CD4-positive, CD25-positive, alpha-beta regulatory T cell (primary cell): ENCODE data around the gene TMEM9. TPM values are rescaled to one million over a fixed set of nuclear protein-coding genes. Genes with fewer than 3 reads are reported as not detected.

Source experiments
- ATAC-seq, 2 donors: fragments of 150-1000 bp; cut with Tn5 transposase; one replicate each; pipeline ENCODE4 v1.10.0; 2021; ENCODE audit warnings: low read depth in 2 of 2, moderate number of reproducible peaks in 2 of 2, moderate library complexity in 1 of 2
- DNase-seq, 3 donors: peaks; one replicate each; pipeline versions ENCODE4 v3.0.0 to v3.0.0-alpha.2; 2012 to 2022; ENCODE audit warnings: mixed read lengths in 1 of 3
- H3K27ac ChIP-seq: one replicate; pipeline ENCODE4 v1.7.0; 2013; ENCODE audit warnings: mild to moderate bottlenecking, low read length; ENCODE audit not compliant: insufficient read depth, poor library complexity, severe bottlenecking
- H3K27me3 ChIP-seq: one replicate; pipeline ENCODE4 v1.7.0; 2013; ENCODE audit warnings: low read length; ENCODE audit not compliant: control insufficient read depth, insufficient read depth
- H3K36me3 ChIP-seq: one replicate; pipeline ENCODE4 v1.7.0; 2013; ENCODE audit warnings: mild to moderate bottlenecking, low read length, moderate library complexity; ENCODE audit not compliant: control insufficient read depth, insufficient read depth
- H3K4me1 ChIP-seq: 2 replicates; pipeline ENCODE4 v1.7.0; 2013; ENCODE audit warnings: mild to moderate bottlenecking, low read length; ENCODE audit not compliant: insufficient read depth, control insufficient read depth, poor library complexity, severe bottlenecking
- H3K4me3 ChIP-seq: one replicate; pipeline ENCODE4 v1.7.0; 2013; ENCODE audit warnings: low read depth, mild to moderate bottlenecking, low read length, moderate library complexity
- H3K9me3 ChIP-seq, 2 experiments: 1 replicate in 1 of 2; 2 replicates in 1 of 2; pipeline ENCODE4 v1.7.0; 2013; ENCODE audit warnings: low read length in 2 of 2, mild to moderate bottlenecking in 1 of 2, moderate library complexity in 1 of 2; ENCODE audit not compliant: control insufficient read depth in 2 of 2
- H3K27ac Mint-ChIP-seq, 3 donors: one replicate each; pipeline ENCODE4 v1.8.0; 2020 to 2022; ENCODE audit warnings: mild to moderate bottlenecking in 3 of 3, mixed read lengths in 3 of 3, moderate library complexity in 2 of 3
- H3K27me3 Mint-ChIP-seq: one replicate; pipeline ENCODE4 v1.8.0; 2022; ENCODE audit warnings: mild to moderate bottlenecking, mixed read lengths
- H3K36me3 Mint-ChIP-seq: one replicate; pipeline ENCODE4 v1.8.0; 2020; ENCODE audit warnings: mixed read lengths
- H3K4me1 Mint-ChIP-seq, 4 donors: one replicate each; pipeline ENCODE4 v1.8.0; 2020 to 2022; ENCODE audit warnings: mixed read lengths in 4 of 4, mild to moderate bottlenecking in 1 of 4
- H3K4me3 Mint-ChIP-seq, 4 donors: one replicate each; pipeline ENCODE4 v1.8.0; 2020 to 2022; ENCODE audit warnings: mild to moderate bottlenecking in 4 of 4, mixed read lengths in 4 of 4, moderate library complexity in 3 of 4
- H3K9me3 Mint-ChIP-seq, 7 donors: one replicate each; pipeline ENCODE4 v1.8.0; 2020 to 2022; ENCODE audit warnings: mixed read lengths in 7 of 7, mild to moderate bottlenecking in 3 of 7, moderate library complexity in 2 of 7
- polyA plus RNA-seq, 4 donors: library from polyadenylated mRNA; unstranded; fragments of 300-500 nt; fragmentation: Illumina TruSeq; gene quantifications; one replicate each; pipeline ENCODE4 v1.2.3, GENCODE V29; 2021
- total RNA-seq: library from RNA; stranded (reverse); gene quantifications from one replicate; pipeline ENCODE4 v1.2.3, GENCODE V29; 2022

TMEM9 gene
- total and polyA plus RNA-seq, 5 donors from 2014 or later, result 12.1 to 40.6 (median 33.2) TPM

DNA sequence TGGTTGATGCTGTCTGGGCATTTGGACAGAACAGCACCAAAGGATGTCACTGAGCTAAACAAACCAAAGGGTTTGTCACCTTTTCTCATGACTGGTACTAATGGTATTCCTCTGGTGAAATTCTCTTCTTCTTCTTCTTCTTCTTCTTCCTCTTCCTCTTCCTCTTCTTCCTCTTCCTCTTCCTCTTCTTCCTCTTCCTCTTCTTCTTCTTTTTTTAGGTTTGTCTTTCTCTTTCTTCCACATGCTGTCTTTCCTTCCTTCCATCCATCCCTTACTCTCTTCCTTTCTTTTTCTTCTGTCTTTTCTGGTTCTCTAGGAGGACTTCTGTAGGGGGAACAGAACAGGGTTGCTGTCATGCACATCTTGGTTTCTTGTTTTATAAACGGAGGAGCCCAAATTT is 27.0 kb upstream of the TMEM9 start:
- DNase-seq, result no peak
- Mint-ChIP-seq H3K27me3 (peaks cover 28% of the 10 kb centered on the region), H3K4me1 (no peaks in the 10 kb centered on the region), H3K4me3 (no peak overlapping the region), H3K27ac (no peak overlapping the region), H3K36me3 (no peaks in the 10 kb centered on the region), H3K9me3 (peaks cover 0 to 12% (median 4%) of the 10 kb centered on the region in 7 donors)
- H3K9me3 ChIP-seq, result peaks cover 0 to 7% of the 10 kb centered on the region in 2 experiments
- H3K4me3 ChIP-seq, result no peak overlapping the region
- H3K27me3 ChIP-seq, result peaks cover 10% of the 10 kb centered on the region
- H3K36me3 ChIP-seq, result no peaks in the 10 kb centered on the region
- no peak overlapping the region for H3K27ac ChIP-seq
- no peak for ATAC-seq
- no peaks in the 10 kb centered on the region for H3K4me1 ChIP-seq

DNA sequence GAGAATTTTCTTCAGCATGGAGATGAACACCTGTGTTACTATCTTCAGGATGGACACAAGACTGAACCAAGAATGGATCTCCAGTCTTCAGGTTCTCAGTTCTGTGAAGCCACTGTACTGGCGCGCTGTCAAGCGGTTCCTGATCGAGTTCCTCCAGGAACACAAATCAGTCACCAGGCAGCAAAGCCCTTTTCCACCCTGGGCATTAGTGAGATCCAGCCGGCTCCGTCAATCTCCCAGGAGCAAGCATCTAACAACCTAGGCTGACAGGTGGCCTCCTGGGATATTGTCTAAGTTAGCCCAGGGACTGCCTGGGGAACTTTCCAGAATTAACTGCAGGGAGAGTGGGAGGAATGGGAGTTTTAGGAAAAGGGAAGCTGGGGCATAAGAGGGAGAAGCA is 26.6 kb upstream of the TMEM9 start:
- no peaks in the 10 kb centered on the region for H3K4me1 Mint-ChIP-seq
- H3K27me3 Mint-ChIP-seq, result peaks cover 28% of the 10 kb centered on the region
- DNase-seq (no peak), ATAC-seq (no peak)
- H3K27ac ChIP-seq, result no peak overlapping the region
- H3K27ac Mint-ChIP-seq, result no peak overlapping the region
- H3K4me3 Mint-ChIP-seq, result no peak overlapping the region
- H3K27me3 ChIP-seq, result peaks cover 10% of the 10 kb centered on the region
- H3K9me3 Mint-ChIP-seq, result peaks cover 0 to 12% (median 4%) of the 10 kb centered on the region in 7 donors
- no peaks in the 10 kb centered on the region for H3K36me3 ChIP-seq
- H3K4me1 ChIP-seq, result no peaks in the 10 kb centered on the region
- H3K9me3 ChIP-seq, result peaks cover 0 to 7% of the 10 kb centered on the region in 2 experiments
- H3K36me3 Mint-ChIP-seq, result no peaks in the 10 kb centered on the region
- no peak overlapping the region for H3K4me3 ChIP-seq

DNA sequence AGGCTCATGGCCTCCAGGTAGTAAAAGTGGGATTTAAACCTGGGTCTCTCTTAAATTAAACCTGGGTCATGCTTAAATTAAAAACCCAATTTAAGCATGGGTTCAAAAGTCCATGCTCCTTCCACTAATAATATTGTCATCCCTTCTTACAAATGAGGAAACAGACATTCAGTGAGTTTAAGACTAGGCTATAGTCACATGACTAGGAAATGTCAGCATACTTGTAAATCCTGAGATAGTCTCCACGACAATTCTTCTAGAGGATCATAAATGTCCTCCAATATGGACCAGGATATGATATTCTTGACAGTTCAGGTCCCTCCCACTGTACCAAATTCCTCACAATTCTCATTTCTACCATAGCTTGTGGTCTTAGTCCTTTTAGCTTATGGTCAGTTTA is 25.9 kb upstream of the TMEM9 start:
- H3K36me3 Mint-ChIP-seq, result no peaks in the 10 kb centered on the region
- no peaks in the 10 kb centered on the region for H3K4me1 ChIP-seq
- peaks cover 0 to 7% of the 10 kb centered on the region in 2 experiments for H3K9me3 ChIP-seq
- H3K4me3 ChIP-seq, result no peak overlapping the region
- no peaks in the 10 kb centered on the region for H3K36me3 ChIP-seq
- ATAC-seq, result no peak
- DNase-seq, result no peak
- no peak overlapping the region for H3K27ac ChIP-seq
- H3K9me3 Mint-ChIP-seq, result peaks cover 0 to 12% (median 4%) of the 10 kb centered on the region in 7 donors
- H3K27me3 ChIP-seq, result peaks cover 10% of the 10 kb centered on the region
- H3K4me3 Mint-ChIP-seq, result no peak overlapping the region
- peaks cover 28% of the 10 kb centered on the region for H3K27me3 Mint-ChIP-seq
- H3K27ac Mint-ChIP-seq, result no peak overlapping the region
- H3K4me1 Mint-ChIP-seq, result no peaks in the 10 kb centered on the region

DNA sequence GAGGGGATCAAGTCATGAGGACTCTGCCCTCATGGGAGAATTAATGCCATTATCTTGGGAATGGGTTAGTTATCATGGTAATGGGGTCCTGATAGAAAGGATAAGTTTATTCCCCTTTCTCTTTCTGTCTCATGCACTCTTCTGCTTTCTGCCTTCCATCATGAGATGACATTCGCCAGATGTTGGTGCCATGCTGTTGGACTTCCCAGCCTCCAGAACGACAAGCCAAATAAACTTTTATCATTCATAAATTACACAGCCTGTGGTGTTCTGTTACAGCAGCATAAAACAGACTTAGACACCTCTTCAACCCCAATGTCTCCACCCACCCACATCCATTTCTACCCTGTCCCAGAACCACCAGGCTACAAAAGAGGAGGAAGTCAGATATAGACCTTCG is 24.4 kb upstream of the TMEM9 start:
- H3K27ac Mint-ChIP-seq, result no peak overlapping the region
- H3K4me3 Mint-ChIP-seq, result no peak overlapping the region
- Histone ChIP-seq H3K4me1 (no peaks in the 10 kb centered on the region), H3K36me3 (no peaks in the 10 kb centered on the region), H3K27me3 (peaks cover 10% of the 10 kb centered on the region), H3K4me3 (no peak overlapping the region), H3K27ac (no peak overlapping the region), H3K9me3 (peaks cover 0 to 7% of the 10 kb centered on the region in 2 experiments)
- peaks cover 0 to 12% (median 4%) of the 10 kb centered on the region in 7 donors for H3K9me3 Mint-ChIP-seq
- H3K4me1 Mint-ChIP-seq, result peaks cover 0 to under 1% (median 0%) of the 10 kb centered on the region in 4 donors
- H3K27me3 Mint-ChIP-seq, result peaks cover 22% of the 10 kb centered on the region
- DNase-seq, result no peak
- H3K36me3 Mint-ChIP-seq, result no peaks in the 10 kb centered on the region
- no peak for ATAC-seq

DNA sequence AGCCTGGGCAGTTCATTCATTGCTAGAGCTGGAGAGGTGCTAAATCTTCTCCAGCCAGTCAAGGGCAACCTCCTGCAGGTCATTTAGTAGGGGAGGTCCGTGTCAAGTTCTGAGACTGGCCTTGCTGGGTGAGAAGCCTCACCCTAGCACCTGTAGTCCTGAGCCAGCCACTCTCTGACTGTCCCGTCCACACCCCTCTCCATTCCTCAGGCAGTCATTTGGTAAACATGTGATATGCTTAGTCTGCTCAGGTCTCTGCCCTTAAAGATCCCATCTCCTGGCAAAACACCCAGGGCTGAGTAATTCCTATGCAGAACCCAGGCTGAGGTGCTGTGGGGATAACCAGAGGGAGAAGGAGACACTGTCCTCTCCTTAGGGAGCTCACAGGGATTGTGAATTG is 22.7 kb upstream of the TMEM9 start:
- no peak for ATAC-seq
- no peak overlapping the region for H3K27ac Mint-ChIP-seq
- peaks cover 0 to 8% (median under 1%) of the 10 kb centered on the region in 4 donors for H3K4me1 Mint-ChIP-seq
- Histone ChIP-seq H3K4me1 (no peaks in the 10 kb centered on the region), H3K4me3 (no peak overlapping the region), H3K36me3 (no peaks in the 10 kb centered on the region), H3K27ac (no peak overlapping the region), H3K9me3 (peaks cover 0 to 7% of the 10 kb centered on the region in 2 experiments), H3K27me3 (peaks cover 10% of the 10 kb centered on the region)
- H3K27me3 Mint-ChIP-seq, result peaks cover 16% of the 10 kb centered on the region
- H3K36me3 Mint-ChIP-seq, result peaks cover 3% of the 10 kb centered on the region
- no peak for DNase-seq
- no peak overlapping the region for H3K4me3 Mint-ChIP-seq
- peaks cover 0 to 12% (median 4%) of the 10 kb centered on the region in 7 donors for H3K9me3 Mint-ChIP-seq

DNA sequence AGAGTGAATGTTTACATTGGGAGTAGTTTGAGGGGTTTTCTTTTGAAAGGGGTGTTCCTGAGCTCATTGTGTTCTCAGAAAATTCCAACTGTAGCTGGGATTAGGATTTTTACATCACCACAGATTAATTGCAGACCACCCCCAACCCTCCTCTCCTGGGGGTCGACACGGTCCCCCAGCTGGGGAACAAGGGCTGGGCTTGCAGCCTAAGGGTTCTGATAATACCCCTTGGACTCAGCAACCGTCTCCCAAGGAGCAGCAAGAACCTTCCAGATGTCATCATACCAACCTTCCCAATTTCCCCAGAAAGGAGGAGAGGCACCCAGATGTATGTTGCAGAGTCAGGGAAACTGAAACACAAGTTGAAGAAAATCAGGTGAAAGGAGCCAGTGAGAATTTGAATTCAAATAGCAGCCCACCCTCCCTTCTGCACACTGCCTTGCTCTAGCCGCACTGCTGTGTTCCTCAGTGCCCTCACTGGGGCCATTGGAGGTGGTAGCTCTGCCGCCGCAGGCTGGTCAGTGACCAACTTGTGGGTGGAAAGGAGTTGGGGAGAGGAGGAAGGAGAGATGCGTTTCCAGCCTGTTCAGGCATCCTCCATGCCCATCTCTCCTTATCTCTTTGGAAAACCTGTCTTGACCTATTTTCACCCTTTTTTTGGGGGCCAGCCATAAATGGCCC is 21.7 kb upstream of the TMEM9 start:
- Mint-ChIP-seq H3K4me3 (no peak overlapping the region), H3K9me3 (peaks cover 0 to 12% (median 4%) of the 10 kb centered on the region in 7 donors), H3K27me3 (peaks cover 14% of the 10 kb centered on the region), H3K4me1 (peaks cover 0 to 12% (median 4%) of the 10 kb centered on the region in 4 donors), H3K27ac (no peak overlapping the region), H3K36me3 (peaks cover 3% of the 10 kb centered on the region)
- DNase-seq (no peak), ATAC-seq (no peak)
- Histone ChIP-seq H3K36me3 (no peaks in the 10 kb centered on the region), H3K27me3 (peaks cover 13% of the 10 kb centered on the region), H3K9me3 (peaks cover 0 to 7% of the 10 kb centered on the region in 2 experiments), H3K4me3 (no peak overlapping the region), H3K4me1 (peaks cover 9% of the 10 kb centered on the region), H3K27ac (no peak overlapping the region)

DNA sequence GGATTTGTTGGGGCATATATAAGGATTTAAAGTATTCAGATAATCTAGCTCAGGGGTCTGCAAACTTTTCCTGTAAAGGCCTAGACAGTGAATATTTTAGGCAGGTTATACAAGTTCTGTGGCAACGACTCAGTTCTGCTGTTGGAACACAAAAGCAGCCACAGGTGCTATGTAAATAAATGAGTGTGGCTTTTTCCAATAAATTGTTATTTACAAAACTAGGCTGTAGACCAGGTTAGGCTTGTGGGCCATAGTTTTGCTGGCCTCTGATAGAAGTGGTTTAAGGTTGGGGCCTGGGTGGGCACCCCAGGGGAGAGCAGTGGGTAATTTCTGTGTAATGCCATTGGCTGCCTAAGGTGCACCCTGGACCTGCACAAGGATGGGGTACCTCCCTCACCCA is 19.5 kb upstream of the TMEM9 start:
- no peak overlapping the region for H3K4me3 Mint-ChIP-seq
- ATAC-seq, result no peak

More for the DNA sequence above, 19.5 kb upstream of the TMEM9 start:
- Mint-ChIP-seq H3K36me3 (peaks cover 3% of the 10 kb centered on the region), H3K27ac (no peak overlapping the region), H3K27me3 (peaks cover 9% of the 10 kb centered on the region), H3K9me3 (peaks cover 0 to 4% (median under 1%) of the 10 kb centered on the region in 7 donors), H3K4me1 (peaks cover 0 to 13% (median 6%) of the 10 kb centered on the region in 4 donors)
- H3K4me1 ChIP-seq, result peaks cover 16% of the 10 kb centered on the region
- DNase-seq, result no peak
- no peaks in the 10 kb centered on the region for H3K36me3 ChIP-seq
- H3K4me3 ChIP-seq, result no peak overlapping the region
- peaks cover 0 to 3% of the 10 kb centered on the region in 2 experiments for H3K9me3 ChIP-seq
- H3K27me3 ChIP-seq, result peaks cover 13% of the 10 kb centered on the region
- H3K27ac ChIP-seq, result no peak overlapping the region
